Kidney (tissue), 22 donors: Measurements from ENCODE around the gene RHOT1. TPM values are rescaled to one million over a fixed set of nuclear protein-coding genes. Genes with fewer than 3 reads are reported as not detected.
"Not testable (repeated sequence)": the region's sequence is repeated elsewhere in the genome, so short reads cannot be mapped to it uniquely, and the experiment has no call there.

Source experiments
- DNase-seq, 5 donors: peaks; one replicate each; pipeline ENCODE4 v3.0.0-alpha.2; 2013 to 2020
- FAIRE-seq: peaks from 2 replicates; lab custom pipeline; 2012; peaks lifted over from hg19 to GRCh38; lab: Jason Lieb, UNC
- H3K27ac ChIP-seq, 2 donors: one replicate each; pipeline ENCODE4 v1.7.0; 2013; ENCODE audit warnings: low read depth in 2 of 2, low read length in 2 of 2, inconsistent platforms in 1 of 2
- H3K27me3 ChIP-seq: one replicate; pipeline ENCODE4 v1.7.1; 2013; ENCODE audit warnings: low read length, inconsistent platforms; ENCODE audit not compliant: control insufficient read depth, insufficient read depth
- H3K36me3 ChIP-seq, 3 donors: one replicate each; pipeline versions ENCODE4 v1.7.0 to v1.7.1; 2013; ENCODE audit warnings: low read length in 3 of 3, control low read depth in 1 of 3, inconsistent platforms in 1 of 3; ENCODE audit not compliant: insufficient read depth in 3 of 3, control insufficient read depth in 2 of 3
- H3K4me1 ChIP-seq, 3 donors: one replicate each; pipeline versions ENCODE4 v1.7.0 to v1.7.1; 2013; ENCODE audit warnings: low read length in 3 of 3, inconsistent platforms in 1 of 3, low read depth in 1 of 3; ENCODE audit not compliant: control insufficient read depth in 2 of 3, insufficient read depth in 2 of 3
- H3K4me3 ChIP-seq, 3 donors: one replicate each; pipeline versions ENCODE4 v1.7.0 to v1.8.1; 2013; ENCODE audit warnings: low read length in 3 of 3, control low read depth in 1 of 3, inconsistent platforms in 1 of 3
- H3K9ac ChIP-seq, 3 donors: one replicate each; pipeline versions ENCODE4 v1.7.0 to v1.7.1; 2013; ENCODE audit warnings: low read length in 3 of 3, control low read depth in 1 of 3, inconsistent platforms in 1 of 3
- H3K9me3 ChIP-seq, 3 donors: one replicate each; pipeline versions ENCODE4 v1.7.0 to v1.7.1; 2013; ENCODE audit warnings: low read length in 3 of 3, control low read depth in 1 of 3, inconsistent platforms in 1 of 3; ENCODE audit not compliant: control insufficient read depth in 2 of 3, insufficient read depth in 1 of 3
- intact Hi-C: fragments of 100-400 bp; cut with DNase I; formaldehyde crosslinking; loops from one replicate; pipeline ENCODE4 v1.11.1; 2022
- long read RNA-seq, 10 donors: library from polyadenylated mRNA in 1 of 10; unstranded in 1 of 10; transcript quantifications; one replicate each; pipeline ENCODE4 v2.0.0 and lab custom pipeline, GENCODE V29; 2021 to 2026
- polyA plus RNA-seq: library from polyadenylated mRNA; stranded (reverse); fragments of 350-450 nt; fragmentation: Illumina TruSeq; extraction: RNeasy Lipid Tissue Mini Kit (QIAGEN cat#74804); gene quantifications from one replicate; pipeline ENCODE4 v1.2.3, GENCODE V29; 2014; ENCODE audit warnings: low read depth, low replicate concordance; ENCODE audit not compliant: insufficient read depth
- total RNA-seq: library from RNA; stranded (reverse); fragmentation: NEBNext Ultra II Directional; extraction: Animal tissue kit (Norgen Biotek cat#: 25700); gene quantifications from one replicate; pipeline ENCODE4 v1.2.1, GENCODE V29; 2021
- TF ChIP-seq, protein P1 (sequence below): IDR thresholded peaks from 3 replicates; pipeline ENCODE4 v1.5.1; 2012; ENCODE audit warnings: mild to moderate bottlenecking, moderate library complexity, borderline replicate concordance; ENCODE audit not compliant: insufficient read depth; ENCODE audit errors: extremely low read depth
- donor health status: control.
- donor health status: control.
- donor health status: control.
- donor health status: control.
- donor health status: control.
- donor health status: DM: yes; HTN: yes; CAD: no.
- donor health status: Normal renal cell carcinoma (clear cell type).

RHOT1 gene
- total RNA-seq (25.6 TPM), polyA plus RNA-seq (30.4 TPM)
- long read RNA-seq, donor 1, partial matches to known transcripts = 0 of 10 reads
- long read RNA-seq, donor 1, other reads (novel, unspliced or antisense) = 0 of 10 reads
- long read RNA-seq, donor 2, partial matches to known transcripts = 0 of 5 reads
- long read RNA-seq, donor 2, other reads (novel, unspliced or antisense) = 0 of 5 reads
- long read RNA-seq, donor 3, transcript RHOT1-201 (19 exons, 3,133 nt) = major isoform, 6 of 14 reads
- long read RNA-seq, donor 3, partial matches to known transcripts = 0 of 14 reads
- long read RNA-seq, donor 3, other reads (novel, unspliced or antisense) = 0 of 14 reads
- long read RNA-seq, donor 4, transcript RHOT1-201 (19 exons, 3,133 nt) = major isoform, 5 of 8 reads
- long read RNA-seq, donor 4, partial matches to known transcripts = 0 of 8 reads
- long read RNA-seq, donor 4, other reads (novel, unspliced or antisense) = 0 of 8 reads
- long read RNA-seq, donor 5 = 0 reads
- long read RNA-seq, donor 6, partial matches to known transcripts = 0 of 8 reads
- long read RNA-seq, donor 6, other reads (novel, unspliced or antisense) = 0 of 8 reads
- long read RNA-seq, donor 7, partial matches to known transcripts = 7 of 14 reads
- long read RNA-seq, donor 7, other reads (novel, unspliced or antisense) = 4 of 14 reads
- long read RNA-seq, donor 8, partial matches to known transcripts = 0 of 2 reads
- long read RNA-seq, donor 8, other reads (novel, unspliced or antisense) = 0 of 2 reads
- long read RNA-seq, donor 9, partial matches to known transcripts = 0 of 2 reads
- long read RNA-seq, donor 9, other reads (novel, unspliced or antisense) = 0 of 2 reads
- long read RNA-seq, donor 10, partial matches to known transcripts = 0 of 4 reads
- long read RNA-seq, donor 10, other reads (novel, unspliced or antisense) = 0 of 4 reads

DNA sequence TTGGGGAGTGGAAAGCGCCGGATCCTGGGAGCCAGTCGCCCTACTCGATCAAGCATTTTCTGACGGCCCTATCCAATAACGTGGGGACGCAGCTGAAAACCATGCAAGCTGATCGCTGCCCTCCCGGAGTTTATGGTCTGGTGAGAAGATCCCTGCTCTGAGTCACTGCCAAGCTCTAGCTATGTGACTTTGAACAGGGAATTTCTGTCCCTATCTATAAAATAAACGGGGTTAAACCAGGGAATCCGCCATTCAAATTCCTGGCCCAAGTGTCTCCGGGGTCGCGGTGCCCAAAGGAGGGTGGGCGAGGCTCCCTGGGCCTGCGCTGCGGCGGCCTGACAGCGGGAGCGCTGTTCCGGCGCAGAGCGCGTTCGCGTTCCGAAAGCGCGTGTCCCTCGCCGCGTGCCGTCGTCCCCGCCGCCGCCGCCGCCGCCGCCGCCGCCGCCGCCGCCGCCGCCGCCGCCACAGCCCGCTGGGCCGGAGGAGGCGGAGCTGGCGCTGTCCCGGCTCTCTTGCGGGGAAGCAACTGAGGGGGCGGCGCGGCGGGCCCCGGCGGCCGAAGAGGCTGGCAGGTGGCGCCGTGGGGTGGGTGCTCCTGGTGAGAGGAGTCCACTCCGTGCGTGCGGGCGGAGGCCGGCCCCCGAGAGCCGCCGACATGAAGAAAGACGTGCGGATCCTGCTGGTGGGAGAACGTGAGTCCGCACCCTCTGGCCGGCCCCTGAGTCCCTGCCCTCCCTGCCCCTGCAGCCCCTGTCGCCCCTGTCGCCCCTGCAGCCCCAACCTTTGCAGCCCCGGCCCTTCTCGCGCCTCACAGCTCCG is at the start of gene RHOT1:
Gene RHOT1, plus strand, starts transcription at position 465 of the 819 bp plus-strand sequence. Its CDS starts 191 bp downstream, at position 656.
- Histone ChIP-seq H3K27me3 (no peaks in the 10 kb centered on the region), H3K9ac (peak within 1 kb of the TSS; percentile 78 to 95 (median 92)), H3K4me3 (peak within 1 kb of the TSS; percentile 84 to 95 (median 93)), H3K27ac (peak within 1 kb of the TSS; percentile 95 to 98), H3K36me3 (no peaks in the 10 kb centered on the region), H3K9me3 (no peaks in the 10 kb centered on the region), H3K4me1 (peaks cover 0 to 3% (median 0%) of the 10 kb centered on the region in 3 donors)
- TF ChIP-seq, protein P1, sequence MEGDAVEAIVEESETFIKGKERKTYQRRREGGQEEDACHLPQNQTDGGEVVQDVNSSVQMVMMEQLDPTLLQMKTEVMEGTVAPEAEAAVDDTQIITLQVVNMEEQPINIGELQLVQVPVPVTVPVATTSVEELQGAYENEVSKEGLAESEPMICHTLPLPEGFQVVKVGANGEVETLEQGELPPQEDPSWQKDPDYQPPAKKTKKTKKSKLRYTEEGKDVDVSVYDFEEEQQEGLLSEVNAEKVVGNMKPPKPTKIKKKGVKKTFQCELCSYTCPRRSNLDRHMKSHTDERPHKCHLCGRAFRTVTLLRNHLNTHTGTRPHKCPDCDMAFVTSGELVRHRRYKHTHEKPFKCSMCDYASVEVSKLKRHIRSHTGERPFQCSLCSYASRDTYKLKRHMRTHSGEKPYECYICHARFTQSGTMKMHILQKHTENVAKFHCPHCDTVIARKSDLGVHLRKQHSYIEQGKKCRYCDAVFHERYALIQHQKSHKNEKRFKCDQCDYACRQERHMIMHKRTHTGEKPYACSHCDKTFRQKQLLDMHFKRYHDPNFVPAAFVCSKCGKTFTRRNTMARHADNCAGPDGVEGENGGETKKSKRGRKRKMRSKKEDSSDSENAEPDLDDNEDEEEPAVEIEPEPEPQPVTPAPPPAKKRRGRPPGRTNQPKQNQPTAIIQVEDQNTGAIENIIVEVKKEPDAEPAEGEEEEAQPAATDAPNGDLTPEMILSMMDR = peak; percentile 58
- DNase-seq = peak; percentile 84 to 91 (median 88)
- intact Hi-C loops = no loop called here
- no peak for FAIRE-seq

GRCh38 chr17:32099686-32100085 is 42.6 kb upstream of the RHOT1 start:
- Histone ChIP-seq H3K4me1 (no peaks in the 10 kb centered on the region), H3K4me3 (no peak overlapping the region), H3K36me3 (no peaks in the 10 kb centered on the region), H3K9me3 (no peaks in the 10 kb centered on the region), H3K9ac (no peak overlapping the region), H3K27me3 (no peaks in the 10 kb centered on the region), H3K27ac (no peak overlapping the region)
- TF ChIP-seq, protein P1 = no peak
- DNase-seq (no peak), FAIRE-seq (peak; percentile 33)
- intact Hi-C loops = no loop called here

GRCh38 chr17:32100323-32100722 is 42.0 kb upstream of the RHOT1 start:
- H3K4me1 ChIP-seq, H3K27me3 ChIP-seq, H3K9ac ChIP-seq, H3K27ac ChIP-seq, H3K9me3 ChIP-seq, H3K4me3 ChIP-seq, intact Hi-C loops, FAIRE-seq, H3K36me3 ChIP-seq, DNase-seq: not testable (repeated sequence)
